HG03457 (cell line): ENCODE data around the gene LDB1.

Experiments used
- ATAC-seq: cut with Tn5 transposase; IDR thresholded peaks from one replicate; pipeline ENCODE4 v1.9.1; 2021; ENCODE audit warnings: moderate number of reproducible peaks; ENCODE audit not compliant: unreplicated experiment

The LDB1 gene, protein sequence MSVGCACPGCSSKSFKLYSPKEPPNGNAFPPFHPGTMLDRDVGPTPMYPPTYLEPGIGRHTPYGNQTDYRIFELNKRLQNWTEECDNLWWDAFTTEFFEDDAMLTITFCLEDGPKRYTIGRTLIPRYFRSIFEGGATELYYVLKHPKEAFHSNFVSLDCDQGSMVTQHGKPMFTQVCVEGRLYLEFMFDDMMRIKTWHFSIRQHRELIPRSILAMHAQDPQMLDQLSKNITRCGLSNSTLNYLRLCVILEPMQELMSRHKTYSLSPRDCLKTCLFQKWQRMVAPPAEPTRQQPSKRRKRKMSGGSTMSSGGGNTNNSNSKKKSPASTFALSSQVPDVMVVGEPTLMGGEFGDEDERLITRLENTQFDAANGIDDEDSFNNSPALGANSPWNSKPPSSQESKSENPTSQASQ

DNA sequence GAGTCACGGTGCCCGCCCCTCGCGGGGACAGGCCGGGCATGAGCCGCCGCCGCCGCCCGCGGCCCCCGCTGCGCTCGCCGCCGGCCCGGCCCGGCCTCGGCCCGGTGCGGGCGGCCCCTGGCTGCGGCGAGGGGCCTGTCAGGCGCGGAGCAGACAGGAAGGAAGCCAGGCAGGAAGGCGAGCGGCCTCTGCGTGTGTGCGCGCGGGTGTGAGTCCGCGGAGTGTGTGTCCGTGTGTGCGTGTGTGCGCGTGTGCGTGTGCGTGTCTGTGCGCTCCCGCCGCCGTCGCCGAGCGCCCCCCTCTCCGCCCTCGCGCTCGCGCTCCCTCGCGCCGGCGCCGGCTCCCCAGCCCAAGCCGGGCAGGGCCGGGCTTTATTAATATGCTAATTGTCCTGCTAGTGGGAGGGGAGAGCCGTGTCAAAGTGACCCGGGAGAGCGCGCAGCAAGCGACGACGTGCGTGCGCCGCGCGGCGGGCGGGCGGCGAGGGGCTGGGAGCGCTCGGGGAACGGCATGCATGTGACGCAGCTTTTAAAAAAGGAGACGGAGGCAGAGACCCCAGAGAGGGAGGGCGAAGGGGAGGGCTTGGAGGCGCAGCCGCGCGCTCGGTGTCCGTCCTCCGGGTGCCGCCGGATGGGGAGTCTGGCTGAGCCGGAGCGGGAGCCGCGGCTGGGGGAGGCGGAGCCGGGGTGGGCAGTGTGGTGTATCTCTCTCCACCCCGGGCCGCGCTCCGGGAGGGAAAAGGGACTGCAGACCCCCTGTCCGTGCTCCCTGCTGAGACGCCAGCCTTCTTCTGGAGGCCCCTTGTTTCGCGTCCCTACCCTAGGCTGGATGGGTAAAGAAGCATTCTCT, at the start of gene LDB1:
LDB1 (minus strand) TSS at position 227 of the 849 bp plus-strand sequence. CDS start 258 bp downstream, outside the sequence.
- peak; percentile 36 for ATAC-seq

DNA sequence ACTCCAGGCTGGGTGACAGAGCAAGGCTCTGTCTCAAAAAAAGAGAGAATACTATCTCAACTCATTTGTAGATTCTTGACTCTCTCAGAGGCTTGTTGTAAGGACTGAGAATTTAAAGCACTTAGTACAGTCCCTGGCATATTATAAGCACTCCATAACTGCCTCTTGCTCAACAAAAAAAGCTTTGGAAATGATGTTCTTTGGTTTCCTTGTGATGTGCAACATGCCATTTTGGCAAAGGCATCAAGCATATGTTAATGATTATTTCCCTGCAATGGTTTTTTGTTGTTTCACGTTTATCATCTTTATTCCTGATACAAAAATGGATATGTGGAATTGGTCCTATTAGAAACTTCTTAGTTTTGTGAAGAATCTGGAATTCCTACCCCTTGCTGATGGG, 47.7 kb upstream of the LDB1 start:
- no peak for ATAC-seq

DNA sequence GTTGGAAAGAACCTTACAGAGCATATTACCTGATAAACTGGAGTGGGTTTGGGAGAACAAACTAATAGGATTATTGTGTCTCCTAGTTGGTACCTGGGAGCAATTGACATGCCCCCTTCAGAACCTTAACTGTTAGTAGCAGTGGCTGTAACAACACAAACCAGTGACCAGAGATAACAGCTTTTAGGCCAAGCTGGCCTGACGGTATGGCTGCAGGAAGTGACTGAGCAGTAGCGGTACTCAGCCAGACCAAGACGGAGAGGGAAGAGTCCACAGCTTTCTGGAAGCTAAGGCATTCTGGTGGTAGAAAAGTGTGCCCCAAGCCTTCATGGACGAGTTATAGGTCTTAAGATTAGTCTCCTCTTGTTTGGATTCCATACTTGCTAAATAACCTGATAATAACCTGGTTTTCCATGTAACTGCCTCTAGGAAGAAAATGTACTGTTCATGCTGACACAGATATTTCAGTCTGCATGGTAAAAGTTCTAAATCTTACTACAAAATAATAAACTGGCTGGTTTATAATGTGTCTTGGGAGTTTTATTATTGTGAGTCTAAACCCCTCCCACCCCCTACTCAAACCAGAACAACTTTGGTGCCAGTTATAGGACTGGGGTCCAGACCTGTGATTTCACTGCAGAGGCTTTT, 43.3 kb upstream of the LDB1 start:
- no peak for ATAC-seq

DNA sequence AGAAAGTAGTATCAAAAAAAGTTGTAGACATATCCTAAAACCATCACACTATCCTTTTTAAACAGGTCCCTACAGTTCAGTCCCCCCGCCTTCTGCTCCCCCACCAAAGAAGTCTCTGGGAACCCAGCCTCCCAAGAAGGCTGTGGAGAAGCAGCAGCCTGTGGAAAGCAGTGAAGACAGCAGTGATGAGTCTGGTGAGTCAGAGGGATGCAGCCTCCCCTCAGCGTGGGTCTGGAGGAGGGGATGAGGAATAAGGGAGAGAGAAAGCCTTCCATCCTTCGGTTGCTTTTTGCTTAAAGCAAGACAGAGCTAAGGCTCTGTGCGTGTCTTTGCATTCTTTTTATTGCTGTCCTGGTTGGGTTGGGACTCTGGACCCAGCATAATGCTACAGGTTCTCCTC, 39.7 kb upstream of the LDB1 start:
- ATAC-seq: no peak

DNA sequence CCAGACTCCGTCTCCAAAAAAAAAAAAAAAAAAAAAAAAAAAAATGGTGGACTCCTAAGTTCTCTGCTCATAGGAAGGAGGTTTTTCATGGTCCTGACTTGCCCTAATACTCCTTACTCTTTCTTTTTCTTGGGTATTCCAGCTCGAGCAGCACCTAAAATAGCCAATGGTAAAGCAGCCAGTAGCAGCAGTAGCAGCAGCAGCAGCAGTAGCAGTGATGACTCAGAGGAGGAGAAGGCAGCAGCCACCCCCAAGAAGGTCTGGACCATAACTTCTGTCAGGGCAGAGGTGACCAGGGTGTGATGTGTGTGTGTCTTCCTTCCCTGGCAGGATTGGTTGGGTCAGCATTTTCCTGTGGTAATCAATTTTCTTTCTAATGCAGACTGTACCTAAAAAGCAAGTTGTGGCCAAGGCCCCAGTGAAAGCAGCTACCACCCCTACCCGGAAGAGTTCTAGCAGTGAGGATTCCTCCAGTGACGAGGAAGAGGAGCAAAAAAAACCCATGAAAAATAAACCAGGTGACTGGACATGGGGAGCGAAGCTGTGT, 39.0 kb upstream of the LDB1 start:
- ATAC-seq: no peak

DNA sequence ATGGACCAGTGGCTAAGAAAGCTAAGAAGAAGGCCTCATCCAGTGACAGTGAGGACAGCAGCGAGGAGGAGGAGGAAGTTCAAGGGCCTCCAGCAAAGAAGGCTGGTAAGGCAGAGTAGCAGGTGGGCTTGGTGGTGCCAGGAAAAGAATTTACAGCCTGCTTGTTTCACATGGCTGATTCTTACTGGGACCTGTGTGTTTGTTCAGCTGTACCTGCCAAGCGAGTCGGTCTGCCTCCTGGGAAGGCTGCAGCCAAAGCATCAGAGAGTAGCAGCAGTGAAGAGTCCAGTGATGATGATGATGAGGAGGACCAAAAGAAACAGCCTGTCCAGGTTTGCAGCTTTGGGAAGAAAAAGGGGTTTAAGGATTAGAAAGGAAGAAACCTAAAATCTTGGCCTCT, 37.1 kb upstream of the LDB1 start:
- ATAC-seq: no peak

DNA sequence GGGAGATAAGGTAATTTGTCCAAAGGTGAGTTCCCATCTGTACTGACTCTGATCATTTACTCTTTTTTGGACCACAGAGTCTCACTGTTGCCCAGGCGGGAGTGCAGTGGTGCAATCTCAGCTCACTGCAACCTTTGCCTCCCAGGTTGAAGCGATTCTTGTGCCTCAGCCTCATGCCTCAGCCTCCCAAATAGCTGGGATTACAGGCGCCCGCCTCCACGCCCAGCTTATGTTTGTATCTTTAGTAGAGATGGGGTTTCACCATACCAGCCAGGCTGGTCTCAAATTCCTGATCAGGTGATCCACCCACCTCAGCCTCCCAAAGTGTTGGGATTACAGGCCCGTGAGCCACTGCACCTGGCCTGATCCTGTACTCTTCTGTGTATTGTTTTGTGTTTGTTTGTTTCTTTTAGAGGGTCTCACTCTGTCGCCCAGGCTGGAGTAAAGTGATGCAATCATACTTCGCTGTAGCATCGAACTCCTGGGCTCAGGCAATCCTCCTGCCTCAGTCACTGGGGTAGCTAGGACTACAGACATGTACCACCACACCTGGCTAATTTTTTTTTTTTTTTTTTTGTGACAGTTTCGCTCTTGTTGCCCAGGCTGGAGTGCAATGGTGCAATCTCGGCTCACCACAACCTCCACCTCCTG, 34.4 kb upstream of the LDB1 start:
- ATAC-seq: no peak

DNA sequence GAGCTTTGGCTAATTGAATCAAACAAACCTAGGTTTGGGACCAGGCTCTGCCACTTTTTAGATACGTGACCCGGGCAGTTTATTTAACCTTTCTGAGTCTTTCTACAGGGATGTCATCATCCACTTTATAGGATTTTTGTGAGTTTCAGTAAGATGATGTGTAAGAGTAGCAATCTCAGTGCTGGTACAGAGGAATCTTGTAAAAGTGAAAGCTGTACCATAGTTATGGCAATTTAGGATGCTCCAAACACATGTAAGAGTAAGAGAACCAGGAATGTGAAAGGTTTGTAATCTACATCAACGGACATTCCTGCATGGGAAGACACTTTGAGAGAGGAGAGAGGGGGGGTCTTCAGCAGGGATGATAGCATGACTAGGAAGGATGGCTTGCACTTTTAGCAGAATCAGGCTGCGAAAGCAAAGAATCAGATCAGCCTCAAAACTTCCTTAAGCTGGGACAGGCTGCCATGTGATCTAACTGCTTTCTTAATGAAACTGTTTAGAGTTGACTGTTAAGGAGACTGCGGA, 33.0 kb upstream of the LDB1 start:
- ATAC-seq: no peak

DNA sequence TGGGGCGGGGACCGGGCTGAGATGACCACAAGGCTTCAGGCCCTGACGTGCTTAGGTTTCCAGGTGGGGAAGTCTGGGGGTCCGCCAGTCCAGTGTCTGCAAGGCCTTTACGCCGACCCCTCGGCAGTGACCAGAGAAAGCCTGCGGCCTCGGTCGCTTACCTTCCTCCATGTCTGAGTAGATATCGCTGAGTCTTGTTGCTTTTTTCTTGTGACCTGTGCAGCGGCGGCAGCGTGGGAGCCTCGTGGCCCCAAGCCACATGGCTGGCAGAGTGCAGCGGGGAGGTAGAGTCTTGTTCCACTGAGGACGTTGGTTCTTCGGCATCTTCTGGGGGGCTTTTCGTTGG, 32.4 kb upstream of the LDB1 start:
- peak; percentile 12 for ATAC-seq

DNA sequence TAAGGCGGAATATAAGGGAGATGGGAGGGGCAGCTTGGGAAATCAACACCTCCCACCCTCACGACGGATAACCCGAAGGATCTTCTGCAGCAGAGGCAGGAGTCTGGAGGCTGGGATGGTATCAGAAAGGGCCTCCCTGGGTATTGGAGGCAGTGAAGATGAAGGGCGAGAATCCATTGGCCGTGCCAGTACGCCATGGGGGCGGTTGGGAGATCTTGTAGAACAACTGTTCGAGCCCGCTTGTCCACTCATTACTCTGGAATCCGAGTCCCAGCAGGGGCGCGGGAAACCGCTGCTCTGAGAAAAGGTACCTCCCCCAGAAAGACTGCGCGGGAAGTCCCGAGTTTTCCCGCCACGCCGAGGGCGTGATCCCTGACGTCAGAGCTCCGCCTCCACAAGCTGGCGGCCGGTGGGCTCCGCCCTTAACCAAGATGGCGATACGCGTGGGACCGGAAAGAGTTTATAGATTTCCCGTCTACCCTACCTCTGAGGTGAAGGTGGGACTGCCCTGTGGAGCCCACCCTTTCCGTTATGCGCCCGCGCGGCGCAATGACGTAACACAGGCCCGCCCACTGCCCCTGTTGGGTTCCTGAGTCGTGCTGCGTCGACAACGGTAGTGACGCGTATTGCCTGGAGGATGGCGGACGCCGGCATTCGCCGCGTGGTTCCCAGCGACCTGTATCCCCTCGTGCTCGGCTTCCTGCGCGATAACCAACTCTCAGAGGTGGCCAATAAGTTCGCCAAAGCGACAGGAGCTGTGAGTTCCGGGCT, 31.8 kb upstream of the LDB1 start, which contains the start of gene NOLC1:
NOLC1 (plus strand) TSS at position 616 of the 771 bp plus-strand sequence; CDS start at position 638, 22 bp downstream.
- ATAC-seq: peak; percentile 84

DNA sequence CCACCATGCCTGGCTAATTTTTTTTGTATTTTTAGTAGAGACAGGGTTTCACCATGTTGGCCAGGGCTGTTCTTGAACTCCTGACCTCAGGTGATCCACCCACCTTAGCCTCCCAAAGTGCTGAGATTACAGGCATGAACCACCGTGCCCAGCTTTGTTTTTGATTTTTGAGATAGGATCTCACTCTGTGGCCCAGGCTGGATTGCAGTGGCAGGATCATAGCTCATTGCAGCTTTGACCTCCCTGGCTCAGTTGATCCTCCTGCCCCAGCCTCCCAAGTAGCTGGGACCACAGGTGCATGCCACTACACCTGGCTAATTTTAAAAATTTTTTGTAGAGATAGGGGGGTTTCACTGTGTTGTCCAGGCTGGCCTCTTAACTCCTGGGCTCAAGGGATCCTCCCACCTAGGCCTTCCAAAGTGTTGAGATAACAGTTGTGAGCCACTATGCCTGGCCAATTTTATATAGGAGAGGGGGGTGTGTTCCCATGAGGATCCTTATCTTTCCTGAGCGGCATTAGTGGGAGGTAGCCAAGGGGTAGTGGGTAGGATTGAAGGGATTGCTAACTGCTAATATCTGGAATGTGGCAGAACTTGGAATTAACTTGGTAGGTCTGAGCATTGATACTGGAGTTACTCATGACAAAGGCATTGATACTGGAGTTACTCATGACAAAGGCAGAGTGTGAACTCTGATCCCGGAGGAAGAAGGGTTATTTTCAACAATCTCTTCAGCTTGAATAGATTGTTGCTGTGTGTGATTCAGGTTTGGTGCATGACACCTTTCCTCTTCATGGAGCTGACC, 31.0 kb upstream of the LDB1 start:
- no peak for ATAC-seq

DNA sequence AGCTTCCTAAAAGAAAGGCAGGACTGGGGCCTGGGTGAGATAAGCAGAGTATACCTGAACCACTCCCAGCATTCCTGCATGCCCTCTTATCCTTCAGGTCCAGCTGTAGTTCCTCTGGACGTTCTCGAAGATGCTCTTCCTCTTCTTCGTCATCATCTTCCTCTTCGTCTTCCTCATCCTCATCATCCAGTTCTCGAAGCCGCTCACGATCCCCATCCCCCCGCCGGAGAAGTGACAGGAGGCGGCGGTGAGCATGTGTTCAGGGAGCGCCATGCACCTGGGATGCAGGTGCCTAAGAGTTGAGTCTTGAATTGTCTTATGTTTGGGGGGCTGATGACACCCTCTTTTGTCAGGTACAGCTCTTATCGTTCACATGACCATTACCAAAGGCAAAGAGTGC, 28.1 kb upstream of the LDB1 start:
- ATAC-seq: no peak

DNA sequence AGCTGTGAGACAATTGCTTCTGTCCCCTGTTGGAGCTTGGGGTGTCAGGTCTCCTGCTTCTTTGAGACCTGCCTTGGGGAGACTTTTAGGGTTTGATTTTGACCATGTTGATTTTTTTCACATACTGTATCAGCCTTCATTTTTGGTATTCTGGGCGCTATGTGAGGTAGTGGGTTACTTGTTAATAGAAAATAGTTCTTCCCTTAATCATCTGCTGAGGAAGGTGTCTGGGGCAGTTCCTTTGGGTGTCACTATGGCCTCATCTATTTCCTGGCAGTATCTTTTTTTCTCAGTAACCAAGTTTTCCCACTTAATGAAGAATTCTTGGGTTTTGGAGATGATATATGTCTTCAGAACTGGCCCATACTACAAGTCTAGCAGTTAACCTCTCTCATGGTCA, 27.4 kb upstream of the LDB1 start:
- no peak for ATAC-seq

DNA sequence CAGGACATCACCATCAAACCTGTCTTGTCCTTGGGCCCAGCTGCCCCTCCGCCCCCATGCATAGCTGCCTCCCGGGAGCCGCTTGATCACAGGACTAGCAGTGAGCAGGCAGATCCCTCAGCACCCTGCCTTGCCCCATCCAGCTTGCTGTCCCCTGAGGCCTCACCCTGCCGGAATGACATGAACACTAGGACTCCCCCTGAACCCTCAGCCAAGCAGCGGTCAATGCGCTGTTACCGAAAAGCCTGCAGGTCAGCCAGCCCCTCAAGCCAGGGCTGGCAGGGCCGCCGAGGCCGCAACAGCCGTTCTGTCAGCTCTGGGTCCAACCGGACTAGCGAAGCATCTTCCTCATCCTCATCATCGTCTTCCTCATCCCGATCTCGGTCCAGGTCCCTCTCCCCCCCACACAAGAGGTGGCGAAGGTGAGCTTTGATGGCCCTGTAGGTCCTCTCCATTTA, 26.8 kb upstream of the LDB1 start:
- ATAC-seq: no peak

DNA sequence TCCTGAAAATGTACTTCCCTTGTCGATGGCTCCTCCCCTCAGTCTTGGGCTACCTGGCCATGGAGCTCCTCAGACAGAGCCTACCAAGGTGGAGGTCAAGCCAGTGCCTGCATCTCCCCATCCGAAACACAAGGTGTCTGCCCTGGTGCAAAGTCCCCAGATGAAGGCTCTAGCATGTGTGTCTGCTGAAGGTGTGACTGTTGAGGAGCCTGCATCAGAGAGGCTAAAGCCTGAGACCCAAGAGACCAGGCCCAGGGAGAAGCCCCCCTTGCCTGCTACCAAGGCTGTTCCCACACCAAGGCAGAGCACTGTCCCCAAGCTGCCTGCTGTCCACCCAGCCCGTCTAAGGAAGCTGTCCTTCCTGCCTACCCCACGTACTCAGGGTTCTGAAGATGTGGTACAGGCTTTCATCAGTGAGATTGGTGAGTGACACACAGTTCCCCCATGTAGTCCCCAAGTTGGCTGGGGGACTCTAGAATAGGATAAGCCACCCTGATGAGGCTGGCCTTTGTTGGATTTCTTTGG, 21.5 kb upstream of the LDB1 start:
- no peak for ATAC-seq

DNA sequence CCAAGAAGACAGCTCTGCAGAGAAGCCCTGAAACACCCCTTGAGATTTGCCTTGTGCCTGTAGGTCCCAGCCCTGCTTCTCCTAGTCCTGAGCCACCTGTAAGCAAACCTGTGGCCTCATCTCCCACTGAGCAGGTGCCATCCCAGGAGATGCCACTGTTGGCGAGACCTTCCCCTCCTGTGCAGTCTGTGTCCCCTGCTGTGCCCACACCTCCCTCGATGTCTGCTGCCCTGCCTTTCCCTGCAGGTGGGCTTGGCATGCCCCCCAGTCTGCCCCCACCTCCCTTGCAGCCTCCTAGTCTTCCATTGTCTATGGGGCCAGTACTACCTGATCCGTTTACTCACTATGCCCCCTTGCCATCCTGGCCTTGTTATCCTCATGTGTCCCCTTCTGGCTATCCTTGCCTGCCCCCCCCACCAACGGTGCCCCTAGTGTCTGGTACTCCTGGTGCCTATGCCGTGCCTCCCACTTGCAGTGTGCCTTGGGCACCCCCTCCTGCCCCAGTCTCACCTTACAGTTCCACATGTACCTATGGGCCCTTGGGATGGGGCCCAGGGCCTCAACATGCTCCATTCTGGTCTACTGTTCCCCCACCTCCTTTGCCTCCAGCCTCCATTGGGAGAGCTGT, 20.9 kb upstream of the LDB1 start:
- no peak for ATAC-seq

DNA sequence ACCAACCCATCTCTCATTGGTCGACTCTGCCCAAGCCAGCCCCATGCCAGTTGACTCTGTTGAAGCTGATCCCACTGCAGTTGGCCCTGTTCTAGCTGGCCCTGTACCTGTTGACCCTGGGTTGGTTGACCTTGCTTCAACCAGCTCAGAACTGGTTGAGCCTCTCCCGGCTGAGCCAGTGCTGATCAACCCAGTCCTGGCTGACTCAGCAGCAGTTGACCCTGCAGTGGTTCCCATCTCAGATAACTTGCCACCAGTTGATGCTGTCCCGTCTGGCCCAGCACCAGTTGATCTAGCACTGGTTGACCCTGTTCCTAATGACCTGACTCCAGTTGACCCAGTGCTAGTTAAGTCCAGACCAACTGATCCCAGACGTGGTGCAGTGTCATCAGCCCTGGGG, 20.1 kb upstream of the LDB1 start:
- no peak for ATAC-seq
